Left renal pelvis (tissue), 4 donors: Measurements from ENCODE around the gene CD53. TPM values are rescaled to one million over a fixed set of nuclear protein-coding genes. Genes with fewer than 3 reads are reported as not detected.
"Not testable (repeated sequence)": the region's sequence is repeated elsewhere in the genome, so short reads cannot be mapped to it uniquely, and the experiment has no call there.

ENCODE experiments used
- DNase-seq, 4 donors: peaks; one replicate each; pipeline ENCODE4 v3.0.0-alpha.2; 2013; ENCODE audit warnings: low read depth in 4 of 4, low spot score in 3 of 4
- polyA plus RNA-seq, 4 donors: library from polyadenylated mRNA; unstranded; fragments of 120-200 nt; gene quantifications; one replicate each; pipeline ENCODE4 v1.2.1, GENCODE V29; 2013; ENCODE audit not compliant: insufficient read length in 4 of 4

CD53 gene
- polyA plus RNA-seq, 4 donors, result 5.5 to 15.4 (median 7.4) TPM

DNA sequence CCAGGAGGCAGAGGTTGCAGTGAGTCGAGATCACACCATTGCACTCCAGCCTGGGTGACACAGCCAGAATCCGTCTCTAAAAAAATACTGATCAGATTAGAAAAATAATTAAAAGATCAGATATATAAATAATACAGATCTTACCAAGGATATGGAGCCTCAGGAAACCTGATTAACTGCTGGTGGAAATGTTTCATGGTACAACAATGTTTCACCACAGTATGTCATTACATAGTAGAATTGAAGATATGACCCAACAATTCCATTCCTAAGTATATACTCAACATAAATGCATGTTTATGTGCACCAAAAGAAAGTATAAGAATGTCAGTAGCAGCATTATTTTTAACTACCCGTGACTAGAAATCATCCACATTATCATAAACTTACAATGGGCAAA is 41.7 kb downstream of the CD53 start:
- DNase-seq, result no peak

DNA sequence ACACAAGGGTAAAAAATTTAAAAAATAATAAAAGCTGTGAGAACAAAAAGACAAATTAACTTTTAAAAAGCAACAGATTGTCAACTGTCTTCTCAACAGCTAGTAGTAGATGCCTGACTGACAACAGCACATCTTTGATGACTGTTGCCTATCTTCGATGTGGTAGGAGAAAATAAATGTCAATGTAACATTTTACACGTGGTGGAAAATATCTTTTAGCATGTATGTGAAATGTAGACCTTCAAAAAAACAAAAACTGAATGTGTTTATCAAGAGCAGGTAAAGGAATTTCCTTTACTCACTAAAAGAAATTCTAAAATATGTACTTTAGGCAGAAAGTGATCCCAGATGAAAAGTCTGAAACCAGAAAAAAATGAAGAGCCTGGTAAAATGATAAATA is 42.9 kb downstream of the CD53 start:
- no peak for DNase-seq

DNA sequence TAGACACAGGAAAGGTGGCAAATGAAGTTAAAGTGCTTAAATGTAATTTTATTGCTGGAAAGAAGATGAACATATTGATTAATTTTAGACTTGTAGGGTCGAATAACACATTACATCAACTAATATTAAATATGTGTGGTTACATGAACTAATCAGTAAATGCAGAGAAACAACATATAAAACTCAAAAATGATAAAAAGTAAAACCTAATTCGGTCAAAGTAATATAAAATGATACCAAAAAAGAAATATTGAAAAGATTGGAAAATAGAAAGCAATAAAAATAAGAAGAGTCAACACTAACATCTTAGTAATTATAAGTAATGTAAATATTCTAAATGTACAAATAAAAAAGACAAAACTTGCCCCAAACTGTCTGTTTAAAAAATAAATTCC is 43.3 kb downstream of the CD53 start:
- DNase-seq, result no peak

DNA sequence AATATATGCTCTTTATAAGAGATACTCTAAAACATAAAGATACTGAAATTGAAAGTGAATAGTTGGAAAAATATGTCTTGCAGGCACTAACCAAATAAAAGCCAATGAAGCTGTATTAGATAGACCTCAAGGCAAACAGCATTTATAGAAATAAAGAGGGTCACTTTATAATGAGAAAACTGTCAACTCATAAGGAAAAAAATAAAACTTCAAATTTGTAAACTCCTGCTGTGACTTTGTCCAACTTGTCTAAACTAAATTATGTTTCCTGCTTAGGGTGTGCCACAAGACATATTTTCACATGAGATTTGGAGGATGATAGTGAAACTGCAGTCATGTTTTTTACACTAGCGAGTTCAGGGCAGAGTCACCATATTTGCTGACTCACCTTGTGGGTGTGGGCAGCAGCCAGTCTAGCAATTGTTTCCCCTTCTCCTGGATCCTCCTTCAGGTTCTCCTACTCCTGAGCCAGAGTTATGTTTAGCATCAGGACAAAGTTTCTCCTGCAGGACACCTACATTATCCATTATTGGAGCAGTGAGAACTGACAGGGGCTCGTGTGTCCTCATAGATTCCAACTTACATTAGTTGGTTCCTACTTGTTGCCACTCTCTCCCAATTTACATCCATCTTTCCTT is 43.8 kb downstream of the CD53 start:
- no peak for DNase-seq

DNA sequence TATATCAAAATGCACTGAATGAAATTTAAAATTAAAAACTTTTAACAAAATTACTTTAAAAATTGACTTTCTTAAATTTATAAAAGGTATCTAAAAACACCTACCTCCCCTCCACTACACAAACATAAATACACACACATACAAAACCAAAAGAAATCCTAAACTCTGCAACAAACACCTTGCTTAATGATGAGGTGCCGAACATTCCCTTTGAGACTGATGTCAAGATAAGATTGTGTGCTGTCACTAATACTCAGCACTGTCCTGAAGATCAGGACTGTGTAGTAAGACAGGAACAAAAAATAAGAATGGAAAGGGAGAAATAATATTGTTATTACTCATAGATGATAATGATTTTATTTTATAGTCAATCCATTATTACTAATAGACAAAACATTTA is 45.1 kb downstream of the CD53 start:
- no peak for DNase-seq

DNA sequence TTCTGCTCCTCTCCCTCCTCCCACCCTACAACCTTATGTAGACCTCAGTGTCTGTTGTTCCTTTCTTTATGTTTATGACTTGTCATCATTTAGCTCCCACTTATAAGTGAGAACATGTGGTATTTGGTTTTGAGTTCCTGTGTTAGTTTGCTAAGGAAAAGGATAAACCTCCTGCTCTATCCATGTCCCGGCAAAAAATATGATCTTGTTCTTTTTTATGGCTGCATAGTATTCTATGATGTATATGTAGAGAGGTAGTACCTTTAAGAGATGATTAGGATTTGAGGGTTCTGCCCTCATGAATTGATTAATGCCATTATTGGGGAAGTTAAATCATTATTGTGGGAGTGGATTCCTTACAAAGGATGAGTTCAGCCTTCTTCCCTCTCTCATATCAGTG is 49.0 kb downstream of the CD53 start:
- DNase-seq, result no peak

DNA sequence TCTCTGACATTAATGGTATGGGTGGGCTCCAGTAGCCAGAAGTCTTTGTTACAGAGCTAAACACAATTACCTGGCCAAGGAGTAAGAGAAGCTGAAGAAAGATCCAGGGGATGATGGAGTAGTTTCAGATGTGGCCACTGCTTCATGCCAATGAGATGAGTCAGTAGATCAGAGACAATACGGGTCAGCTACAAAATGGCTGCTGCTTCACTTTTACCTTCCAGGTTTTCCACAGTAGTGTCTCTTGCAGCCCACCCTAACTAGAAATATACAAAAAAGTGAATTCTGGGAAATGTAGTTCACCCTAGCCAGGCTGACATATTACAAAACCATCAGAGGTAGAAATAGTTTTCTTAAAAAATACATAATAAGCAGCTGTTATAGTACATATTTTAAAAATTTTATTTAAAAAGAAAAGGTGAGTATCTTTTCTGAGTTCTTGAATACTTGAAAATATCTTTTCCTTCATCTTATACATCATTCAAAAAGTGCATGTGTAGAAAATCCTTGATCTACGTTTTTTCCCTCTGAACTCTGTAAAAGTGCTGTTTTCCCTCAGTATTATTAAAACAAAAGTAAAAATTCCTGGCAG is 54.6 kb downstream of the CD53 start:
- no peak for DNase-seq

DNA sequence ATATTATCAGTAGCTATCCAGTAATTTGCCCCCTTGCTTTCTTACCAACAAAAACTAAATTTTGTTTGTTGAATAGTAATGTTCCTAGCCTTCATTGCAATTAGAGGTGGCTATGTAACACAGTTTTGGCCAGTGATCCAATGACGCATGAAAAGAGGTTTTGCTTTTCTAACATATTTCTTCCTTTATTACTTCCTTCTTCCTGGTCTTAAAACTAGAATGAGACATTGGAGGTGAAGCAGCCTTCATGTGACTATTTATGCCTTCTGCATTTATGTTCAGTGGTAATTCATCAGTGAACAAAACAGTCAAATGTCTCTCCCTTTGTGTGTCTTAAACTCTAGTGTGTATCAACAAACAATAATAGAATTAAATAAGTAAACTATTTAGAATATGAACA is 55.2 kb downstream of the CD53 start:
- DNase-seq, result no peak

DNA sequence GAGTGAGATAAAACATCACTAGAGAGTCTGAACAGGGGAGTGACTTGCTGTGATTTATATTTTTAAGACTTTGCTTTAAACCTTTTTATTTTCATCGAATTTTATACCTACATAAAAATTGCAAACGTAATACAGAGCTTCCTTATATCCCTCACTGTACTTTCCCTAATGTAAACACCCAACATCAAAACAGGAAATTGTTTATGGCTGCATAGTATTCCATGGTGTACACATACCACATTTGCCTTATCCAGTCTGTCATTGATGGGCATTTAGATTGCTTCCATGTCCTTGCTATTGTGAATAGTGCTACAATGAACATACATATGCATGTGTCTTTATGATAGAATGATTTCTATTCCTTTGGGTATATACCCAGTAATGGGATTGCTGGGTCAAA is 56.0 kb downstream of the CD53 start:
- no peak for DNase-seq

DNA sequence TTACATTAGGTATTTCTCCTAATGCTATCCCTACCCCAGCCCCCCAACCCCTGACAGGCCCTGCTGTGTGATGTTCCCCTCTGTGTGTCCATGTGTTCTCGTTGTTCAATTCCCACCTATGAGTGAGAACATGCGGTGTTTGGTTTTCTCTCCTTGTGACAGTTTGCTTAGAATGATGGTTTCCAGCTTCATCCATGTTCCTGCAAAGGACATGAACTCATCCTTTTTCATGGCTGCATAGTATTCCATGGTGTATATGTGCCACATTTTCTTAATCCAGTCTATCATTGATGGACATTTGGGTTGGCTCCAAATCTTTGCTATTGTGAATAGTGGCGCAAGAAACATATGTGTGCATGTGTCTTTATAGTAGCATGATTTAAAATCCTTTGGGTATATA is 58.1 kb downstream of the CD53 start:
- DNase-seq, result not testable (repeated sequence)

DNA sequence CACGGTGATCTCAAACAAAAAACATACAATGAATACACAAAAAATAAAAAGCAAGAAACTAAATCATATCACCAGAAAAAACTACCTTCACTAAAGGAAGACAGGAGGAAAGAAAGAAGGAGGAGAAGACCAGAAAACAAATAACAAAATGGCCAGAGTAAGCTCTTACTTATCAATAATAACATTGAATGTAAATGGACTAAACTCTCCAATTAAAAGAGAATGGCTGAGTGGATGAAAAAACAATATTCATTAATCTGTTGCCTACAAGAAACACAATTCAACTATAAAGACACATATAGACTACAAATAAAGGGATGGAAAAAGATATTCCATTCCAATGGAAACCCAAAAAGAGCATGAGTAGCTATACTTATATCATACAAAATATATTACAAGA is 63.6 kb downstream of the CD53 start:
- DNase-seq, result no peak

DNA sequence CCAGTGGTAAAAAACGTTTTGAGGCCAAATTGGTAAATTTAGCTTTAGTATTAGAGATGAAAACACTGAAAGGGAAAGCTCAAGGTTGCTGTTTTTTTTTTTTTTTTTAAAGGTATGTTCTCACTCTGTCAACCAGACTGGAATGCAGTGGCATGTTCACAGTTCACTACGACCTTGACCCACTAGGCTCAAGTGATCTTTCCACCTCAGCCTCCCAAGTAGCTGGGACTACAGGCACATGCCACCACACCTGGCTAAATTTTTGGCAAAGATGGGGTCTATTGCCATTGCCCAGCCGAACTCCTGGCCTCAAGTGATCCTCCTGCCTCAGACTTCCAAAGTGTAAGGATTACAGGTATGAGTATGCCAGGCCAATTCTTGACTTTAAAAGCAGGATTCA is 71.9 kb downstream of the CD53 start:
- no peak for DNase-seq

DNA sequence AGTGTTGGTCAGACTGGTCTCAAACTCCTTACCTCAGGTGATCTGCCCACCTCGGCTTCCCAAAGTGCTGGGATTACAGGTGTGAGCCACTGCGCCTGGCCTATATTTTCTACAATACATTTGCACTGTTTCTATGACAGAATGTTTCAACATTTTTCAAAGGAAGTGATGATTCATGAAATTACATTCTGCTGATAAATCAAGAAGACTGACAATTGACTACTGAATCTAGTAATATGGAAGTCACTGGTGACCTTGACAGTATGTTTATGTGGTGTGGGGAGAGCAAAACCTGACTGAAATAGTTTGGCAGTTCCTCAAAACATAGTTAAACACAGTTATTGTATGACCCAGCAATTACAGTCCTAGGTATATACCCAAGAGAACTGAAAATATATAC is 72.7 kb downstream of the CD53 start:
- no peak for DNase-seq

DNA sequence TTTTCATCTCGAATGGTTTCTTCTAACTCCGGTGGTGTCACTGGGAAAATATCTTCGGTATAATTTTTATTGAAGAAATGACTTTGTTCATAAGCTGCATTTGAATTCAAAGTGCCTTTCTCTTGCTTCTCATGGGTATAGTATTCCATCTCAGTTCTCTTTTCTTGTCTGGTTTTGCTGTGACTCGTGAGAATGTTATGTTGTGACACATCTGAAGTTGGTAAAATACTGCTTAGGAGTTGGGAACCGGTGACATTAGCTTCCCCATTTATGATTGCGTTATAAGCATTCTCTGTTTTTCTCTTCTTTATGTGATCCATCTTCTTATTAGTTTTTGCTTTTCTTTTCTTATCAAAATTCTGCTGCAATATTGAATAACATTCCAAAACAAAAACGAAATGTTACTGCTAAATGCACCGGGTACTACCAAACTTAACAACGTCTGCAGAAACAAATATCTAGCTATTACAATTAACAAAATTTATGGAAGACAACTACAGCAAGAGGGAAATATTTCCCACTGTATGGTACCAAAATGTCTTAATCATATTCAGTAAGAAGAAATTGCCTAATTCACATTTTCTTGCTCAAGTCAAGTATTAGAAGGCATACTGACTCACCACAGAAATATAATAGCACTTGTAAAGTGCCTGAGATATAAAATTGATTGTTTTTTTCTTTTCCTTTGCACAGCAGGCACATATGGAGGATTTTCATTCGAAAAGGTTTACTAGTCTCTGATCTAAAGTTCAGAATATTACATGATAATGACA is 75.3 kb downstream of the CD53 start:
- no peak for DNase-seq

Other genes with a start within 250 kb of the CD53 start
- under 1 TPM; 0.11 to 0.22 (median 0.16) TPM for gene KCNA3, start 198.2 kb upstream of the CD53 start, polyA plus RNA-seq
- gene LRIF1, start 90.8 kb downstream of the CD53 start, polyA plus RNA-seq, result 10 to 100 TPM in 3 of 4 donors, 1 to 10 TPM in 1; 8.7 to 19.8 (median 17.2) TPM